GM15510 (cell line): ENCODE data around the gene UTP18.

Experiments used
- POLR2A ChIP-seq: IDR thresholded peaks from 3 replicates; pipeline ENCODE4 v1.6.1; 2011; ENCODE audit warnings: borderline replicate concordance; ENCODE audit not compliant: insufficient read length; ENCODE audit errors: extremely low read depth

UTP18 gene

DNA sequence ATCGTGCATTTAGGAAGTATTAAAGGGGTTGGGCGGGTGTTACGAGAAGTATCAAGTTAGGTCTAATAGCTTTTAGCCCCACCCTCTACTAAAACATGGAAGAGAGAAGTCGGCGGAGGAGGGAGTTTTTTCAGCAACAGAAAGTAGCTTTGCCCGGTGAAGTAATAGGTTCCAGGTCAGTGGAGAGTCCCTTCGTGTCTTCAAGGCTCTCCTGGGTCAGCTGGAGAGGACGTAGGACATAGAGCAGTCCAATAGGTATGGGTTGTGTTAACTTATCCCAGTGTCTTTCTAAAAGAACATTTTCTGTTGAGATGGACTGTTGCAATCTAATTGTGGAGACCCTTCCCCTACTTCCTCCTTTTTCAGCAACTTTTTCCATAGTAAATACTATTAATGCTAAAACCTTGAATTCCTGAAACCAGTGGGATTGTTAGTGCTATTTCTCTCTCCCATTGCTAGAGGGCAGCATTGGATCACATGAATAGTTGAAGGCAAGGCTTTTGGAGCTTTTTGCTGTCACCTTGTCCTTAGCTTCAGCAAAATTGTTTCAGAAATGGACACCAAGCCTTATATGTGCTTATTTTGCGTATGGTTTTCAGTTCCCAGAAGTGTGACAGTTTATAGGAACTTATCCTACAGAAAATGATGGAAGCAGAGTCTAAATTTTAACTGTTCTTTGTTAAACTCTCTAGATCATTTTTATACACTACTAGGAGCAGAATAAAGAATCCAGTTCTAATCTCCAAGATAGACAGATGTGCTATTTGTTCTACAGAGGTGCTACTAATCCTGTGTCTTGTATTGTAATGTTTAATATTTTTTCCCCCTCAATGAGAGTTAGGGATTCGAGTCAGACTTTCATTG, 38.4 kb downstream of the UTP18 start:
- TF ChIP-seq POLR2A = no peak

GRCh38 chr17:51299859-51300258, 39.5 kb downstream of the UTP18 start:
- no peak for TF ChIP-seq POLR2A

GRCh38 chr17:51305182-51305581, 44.8 kb downstream of the UTP18 start:
- no peak for TF ChIP-seq POLR2A

DNA sequence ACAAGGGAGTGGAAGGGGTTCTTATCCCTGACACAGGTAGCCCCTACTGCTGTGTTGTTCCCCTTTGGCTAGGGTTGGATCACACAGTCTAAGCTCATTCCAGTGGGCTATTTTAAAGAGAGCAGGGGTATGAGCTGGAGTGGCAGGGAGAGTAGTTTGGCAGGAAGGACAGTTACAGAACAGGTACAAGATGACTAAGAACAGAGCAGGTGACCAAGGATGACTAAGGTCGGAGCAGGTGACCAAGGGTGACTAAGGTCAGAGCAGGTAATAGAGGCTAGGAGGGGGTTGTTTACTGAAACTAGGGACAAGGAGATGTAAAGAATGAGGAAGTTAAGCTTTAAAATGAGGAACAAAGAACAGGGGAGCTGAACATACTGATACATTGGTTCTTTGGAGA, 58.8 kb downstream of the UTP18 start:
- TF ChIP-seq POLR2A = no peak

- no peak for TF ChIP-seq POLR2A
Observed at GRCh38 chr17:51322390-51323029, 62.2 kb downstream of the UTP18 start.

- TF ChIP-seq POLR2A = no peak
Observed at GRCh38 chr17:51325471-51325870, 65.1 kb downstream of the UTP18 start.

DNA sequence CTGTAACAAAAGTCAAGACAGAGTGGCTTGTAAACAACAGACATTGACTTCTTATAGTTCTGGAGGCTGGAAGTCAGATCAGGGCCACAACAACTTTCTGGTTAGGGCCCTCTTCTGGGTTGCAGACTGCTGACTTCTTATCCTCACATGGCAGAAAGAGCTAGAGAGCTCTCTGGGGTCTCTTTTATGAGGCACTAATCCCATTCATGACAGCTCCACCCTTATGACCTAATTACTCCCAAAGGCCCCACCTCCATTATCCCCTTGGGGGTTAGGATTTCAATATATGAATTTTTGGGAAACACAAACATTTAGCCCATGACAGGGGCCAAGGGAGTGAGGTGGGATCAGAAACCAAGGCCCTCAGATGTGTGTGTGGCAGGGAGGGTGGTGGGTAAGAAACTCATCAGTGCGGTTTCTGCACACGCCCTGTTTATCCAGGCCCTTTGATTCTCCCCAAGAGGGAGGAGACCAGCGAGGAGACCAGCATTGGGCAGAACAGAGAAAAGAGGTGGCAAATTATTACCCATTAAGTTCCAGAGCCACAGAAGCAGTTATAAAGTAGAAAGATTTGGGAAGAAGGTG, 74.8 kb downstream of the UTP18 start:
- no peak for TF ChIP-seq POLR2A

DNA sequence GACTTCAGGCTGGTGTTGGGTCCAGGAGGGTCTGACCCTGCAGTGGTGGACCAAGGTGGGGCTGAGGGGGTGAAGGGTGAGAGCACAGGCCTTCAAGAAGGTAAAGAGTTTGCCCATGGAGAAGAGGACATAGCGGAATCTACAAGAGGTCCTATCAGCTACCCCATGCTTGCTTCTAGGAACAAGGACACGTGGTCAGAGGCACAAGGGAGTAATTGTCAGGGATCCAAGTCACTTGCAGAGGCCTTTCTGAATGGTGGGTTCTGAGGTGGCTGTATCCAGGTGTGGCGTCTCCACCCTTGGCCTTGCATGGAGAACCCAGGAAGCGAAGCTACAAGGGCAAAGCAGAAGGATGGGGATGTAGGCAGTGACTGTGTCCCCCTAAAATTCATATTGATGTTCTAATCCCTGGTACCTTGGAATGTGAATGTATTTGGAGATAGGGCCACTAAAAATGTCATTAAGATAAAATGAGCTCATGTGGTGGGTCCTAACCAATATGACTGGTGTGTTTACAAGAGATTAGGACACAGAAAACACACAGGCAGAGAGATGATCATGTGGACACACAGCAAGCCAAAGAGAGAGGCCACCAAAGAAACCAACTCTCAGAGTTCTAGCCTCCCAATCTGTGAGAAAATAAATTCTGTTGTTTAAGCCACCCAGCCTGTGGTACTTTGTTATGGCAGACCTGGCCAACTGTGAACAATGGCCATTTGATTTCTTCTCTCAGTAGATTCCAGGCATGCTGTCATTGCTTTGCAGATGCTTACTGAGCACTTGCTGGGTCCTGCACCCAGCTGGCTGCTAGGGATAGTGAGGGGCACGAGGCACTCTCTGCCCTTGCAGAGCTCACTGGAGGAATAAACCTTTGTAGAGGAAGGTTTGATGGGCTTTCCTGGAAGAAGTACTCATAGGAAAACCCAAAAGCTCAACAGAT, 75.8 kb downstream of the UTP18 start:
- no peak for TF ChIP-seq POLR2A

- no peak for TF ChIP-seq POLR2A
Observed at GRCh38 chr17:51341457-51341856, 81.1 kb downstream of the UTP18 start.

- TF ChIP-seq POLR2A = no peak
Observed at GRCh38 chr17:51342257-51342656, 81.9 kb downstream of the UTP18 start.

DNA sequence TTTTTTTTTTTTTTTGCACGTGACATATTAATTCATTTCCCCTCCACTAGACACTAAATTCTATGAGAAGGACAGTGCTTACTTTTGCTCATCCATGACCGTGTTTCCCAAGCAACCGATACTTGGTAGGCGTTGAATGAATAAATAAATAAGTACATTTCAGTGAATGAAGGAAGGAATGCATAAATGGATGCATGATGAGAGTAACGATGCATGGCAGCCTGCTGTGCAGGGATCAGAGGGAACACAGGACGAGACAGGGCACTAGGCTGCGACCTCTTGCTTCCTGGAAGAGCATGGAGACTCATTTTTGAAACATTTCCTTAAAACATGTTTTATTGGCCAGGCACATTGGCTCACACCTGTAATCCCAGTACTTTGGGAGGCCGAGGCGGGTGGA, 84.2 kb downstream of the UTP18 start:
- TF ChIP-seq POLR2A = no peak

DNA sequence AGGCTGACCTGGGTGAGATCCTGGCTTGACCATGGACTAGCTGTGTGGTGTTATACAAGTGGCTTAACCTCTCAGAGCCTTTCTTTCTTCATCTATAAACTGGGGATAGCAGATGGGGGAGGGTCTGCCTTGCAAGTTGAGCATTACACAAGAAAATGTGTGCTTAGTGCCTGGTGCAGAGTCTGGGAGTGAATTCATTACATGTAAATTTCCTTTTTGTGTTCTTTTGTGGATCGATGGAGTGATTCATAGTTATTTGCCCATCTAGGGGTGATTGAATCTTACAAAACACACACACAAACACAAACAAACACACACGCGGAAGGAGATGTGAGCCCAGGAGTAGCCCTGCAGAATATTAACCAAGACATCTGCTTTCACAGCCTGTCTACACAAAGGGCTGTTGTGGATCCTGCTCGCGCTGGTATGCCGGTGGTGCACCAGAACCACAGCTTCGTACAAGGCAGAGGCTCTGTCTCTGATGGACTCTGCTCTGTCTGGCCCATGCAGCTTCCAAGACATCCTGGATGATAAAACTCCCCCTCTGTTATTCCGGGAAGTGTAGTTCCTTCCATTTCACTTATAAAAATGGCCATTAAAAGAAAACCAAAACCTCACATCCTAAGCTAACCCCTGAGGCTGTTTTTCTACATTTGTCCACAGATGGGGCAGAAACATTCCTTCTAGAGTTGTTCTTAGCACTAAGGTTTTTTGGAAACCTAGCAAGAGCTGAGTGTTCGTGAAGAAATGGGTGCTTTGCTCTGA, 86.1 kb downstream of the UTP18 start:
- no peak for TF ChIP-seq POLR2A
